ENCODE results near the gene IKBKE. TPM values are rescaled to one million over a fixed set of nuclear protein-coding genes. Genes with fewer than 3 reads are reported as not detected.

The IKBKE gene
- total RNA-seq, 1 donor from 2014 or later: 5.1 TPM

DNA sequence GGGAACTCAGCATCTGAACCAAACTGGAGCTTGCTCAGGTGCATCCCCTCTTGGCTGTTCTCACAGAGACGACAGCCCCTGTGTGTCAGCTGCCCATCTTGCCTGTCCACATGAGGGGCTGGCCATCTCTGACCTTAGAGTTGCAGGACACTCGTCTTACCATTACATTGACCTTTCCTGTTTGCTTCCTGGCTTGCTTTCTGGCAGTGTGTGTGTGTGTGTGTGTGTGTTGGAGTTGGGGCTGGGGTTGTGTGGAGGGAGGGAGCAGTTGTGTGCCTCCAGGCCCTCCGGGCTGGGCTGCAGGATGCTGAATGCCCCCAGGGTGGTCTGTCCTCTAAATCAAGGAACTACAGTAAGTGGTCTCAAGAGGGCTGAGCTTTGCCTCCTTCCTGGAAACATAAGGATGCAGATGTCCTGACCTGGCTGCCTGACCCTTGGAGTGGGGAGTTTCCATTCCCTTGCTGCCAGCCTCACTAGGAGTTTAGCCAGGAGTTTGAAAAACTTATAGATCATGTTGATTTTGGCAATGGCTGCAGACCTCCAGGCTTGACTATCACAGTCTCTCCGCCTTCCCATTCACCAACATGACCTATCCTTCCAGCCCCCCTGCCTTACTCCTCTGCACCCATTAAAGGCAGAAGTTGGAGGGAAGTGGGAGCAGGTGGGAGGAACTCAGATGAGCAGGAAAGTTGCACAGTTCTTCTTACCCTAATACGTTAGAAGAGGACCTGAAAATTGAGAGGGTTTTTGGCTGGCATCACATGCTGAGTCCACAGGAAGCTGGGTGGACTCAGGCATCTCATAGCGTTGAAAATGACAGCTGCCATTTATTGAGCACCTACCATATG lies 56.0 kb downstream of the IKBKE start:
- Mint-ChIP-seq H3K27me3 (no peaks in the 10 kb centered on the region), H3K4me1 (ENCODE audit: low read depth) (peaks cover 12% of the 10 kb centered on the region), H3K36me3 (ENCODE audit: insufficient read depth) (no peaks in the 10 kb centered on the region), H3K9me3 (ENCODE audit: low read depth) (no peaks in the 10 kb centered on the region), H3K4me3 (ENCODE audit: low read depth) (no peak overlapping the region), H3K27ac (no peak overlapping the region)
- TF ChIP-seq, protein P1, sequence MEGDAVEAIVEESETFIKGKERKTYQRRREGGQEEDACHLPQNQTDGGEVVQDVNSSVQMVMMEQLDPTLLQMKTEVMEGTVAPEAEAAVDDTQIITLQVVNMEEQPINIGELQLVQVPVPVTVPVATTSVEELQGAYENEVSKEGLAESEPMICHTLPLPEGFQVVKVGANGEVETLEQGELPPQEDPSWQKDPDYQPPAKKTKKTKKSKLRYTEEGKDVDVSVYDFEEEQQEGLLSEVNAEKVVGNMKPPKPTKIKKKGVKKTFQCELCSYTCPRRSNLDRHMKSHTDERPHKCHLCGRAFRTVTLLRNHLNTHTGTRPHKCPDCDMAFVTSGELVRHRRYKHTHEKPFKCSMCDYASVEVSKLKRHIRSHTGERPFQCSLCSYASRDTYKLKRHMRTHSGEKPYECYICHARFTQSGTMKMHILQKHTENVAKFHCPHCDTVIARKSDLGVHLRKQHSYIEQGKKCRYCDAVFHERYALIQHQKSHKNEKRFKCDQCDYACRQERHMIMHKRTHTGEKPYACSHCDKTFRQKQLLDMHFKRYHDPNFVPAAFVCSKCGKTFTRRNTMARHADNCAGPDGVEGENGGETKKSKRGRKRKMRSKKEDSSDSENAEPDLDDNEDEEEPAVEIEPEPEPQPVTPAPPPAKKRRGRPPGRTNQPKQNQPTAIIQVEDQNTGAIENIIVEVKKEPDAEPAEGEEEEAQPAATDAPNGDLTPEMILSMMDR (IDR thresholded peaks at IDR 0.05; ENCODE audit: unreplicated experiment): no peak
- DNase-seq (ENCODE audit: low spot score, unreplicated experiment): no peak

DNA sequence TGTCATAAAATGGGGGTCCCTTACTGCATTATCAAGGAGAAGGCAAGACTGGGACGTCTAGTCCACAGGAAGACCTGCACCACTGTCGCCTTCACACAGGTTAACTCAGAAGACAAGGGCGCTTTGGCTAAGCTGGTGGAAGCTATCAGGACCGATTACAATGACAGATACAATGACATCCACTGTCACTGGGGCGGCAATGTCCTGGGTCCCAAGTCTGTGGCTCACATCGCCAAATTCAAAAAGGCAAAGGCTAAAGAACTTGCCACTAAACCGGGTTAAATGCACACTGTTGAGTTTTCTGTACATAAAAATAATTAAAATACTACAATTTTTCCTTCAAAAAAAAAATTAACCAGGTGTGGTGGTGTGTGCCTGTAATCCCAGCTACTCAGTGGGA lies 59.1 kb downstream of the IKBKE start:
- H3K4me3 Mint-ChIP-seq (ENCODE audit: low read depth): no peak overlapping the region
- peaks cover 2% of the 10 kb centered on the region for H3K36me3 Mint-ChIP-seq (ENCODE audit: insufficient read depth)
- H3K4me1 Mint-ChIP-seq (ENCODE audit: low read depth): no peaks in the 10 kb centered on the region
- H3K9me3 Mint-ChIP-seq (ENCODE audit: low read depth): no peaks in the 10 kb centered on the region
- TF ChIP-seq, protein P1 (IDR thresholded peaks at IDR 0.05; ENCODE audit: unreplicated experiment): no peak
- H3K27me3 Mint-ChIP-seq: peaks cover 1% of the 10 kb centered on the region
- H3K27ac Mint-ChIP-seq: no peak overlapping the region
- DNase-seq (ENCODE audit: low spot score, unreplicated experiment): no peak

DNA sequence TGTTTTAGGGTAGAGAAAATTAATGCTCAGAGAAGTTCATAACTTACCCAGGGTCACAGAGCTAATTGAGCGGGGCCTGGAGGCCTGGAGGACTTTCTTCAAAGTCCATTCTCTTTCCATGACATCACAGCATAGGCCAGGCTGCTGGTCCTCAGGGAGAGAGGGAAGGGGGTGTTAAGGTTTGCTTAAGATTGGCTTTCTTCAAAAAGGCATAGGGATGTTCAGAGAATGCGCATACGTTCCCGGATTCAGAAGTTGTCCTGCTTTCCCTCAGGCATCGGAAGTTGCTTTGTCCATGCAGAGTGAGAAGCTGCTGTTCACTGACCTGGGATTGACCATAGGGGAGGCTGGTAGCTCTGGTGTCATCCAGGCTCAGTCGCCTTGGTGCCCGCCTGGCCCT lies 62.1 kb downstream of the IKBKE start:
- peaks cover 13% of the 10 kb centered on the region for H3K27me3 Mint-ChIP-seq
- no peaks in the 10 kb centered on the region for H3K4me1 Mint-ChIP-seq (ENCODE audit: low read depth)
- H3K9me3 Mint-ChIP-seq (ENCODE audit: low read depth): no peaks in the 10 kb centered on the region
- H3K36me3 Mint-ChIP-seq (ENCODE audit: insufficient read depth): peaks cover 2% of the 10 kb centered on the region
- H3K4me3 Mint-ChIP-seq (ENCODE audit: low read depth): no peak overlapping the region
- no peak for DNase-seq (ENCODE audit: low spot score, unreplicated experiment)
- TF ChIP-seq, protein P1 (IDR thresholded peaks at IDR 0.05; ENCODE audit: unreplicated experiment): no peak
- no peak overlapping the region for H3K27ac Mint-ChIP-seq

DNA sequence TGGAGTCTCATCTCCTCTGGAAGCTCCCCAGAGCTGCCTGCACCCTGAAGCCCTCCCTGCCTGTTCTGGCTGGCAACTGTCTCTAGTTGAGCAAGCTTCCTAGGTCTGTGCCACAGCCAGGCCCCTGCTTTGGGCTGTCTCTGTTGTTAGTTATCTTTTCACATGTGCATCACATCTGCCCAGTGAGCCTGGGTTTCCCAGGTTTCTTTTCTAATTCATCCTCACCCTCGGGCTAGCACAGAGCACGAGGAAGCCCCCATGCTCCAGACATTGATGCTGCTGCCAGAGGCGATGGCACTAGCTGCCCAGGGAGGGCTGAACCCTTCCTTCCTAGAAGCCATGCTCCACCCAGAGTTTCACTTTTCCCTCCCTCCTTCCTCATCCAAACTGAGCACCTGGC lies 64.3 kb downstream of the IKBKE start:
- TF ChIP-seq, protein P1 (IDR thresholded peaks at IDR 0.05; ENCODE audit: unreplicated experiment): no peak
- H3K9me3 Mint-ChIP-seq (ENCODE audit: low read depth): no peaks in the 10 kb centered on the region
- peaks cover 2% of the 10 kb centered on the region for H3K36me3 Mint-ChIP-seq (ENCODE audit: insufficient read depth)
- no peak overlapping the region for H3K27ac Mint-ChIP-seq
- H3K27me3 Mint-ChIP-seq: peaks cover 13% of the 10 kb centered on the region
- H3K4me1 Mint-ChIP-seq (ENCODE audit: low read depth): no peaks in the 10 kb centered on the region
- no peak for DNase-seq (ENCODE audit: low spot score, unreplicated experiment)
- H3K4me3 Mint-ChIP-seq (ENCODE audit: low read depth): no peak overlapping the region

DNA sequence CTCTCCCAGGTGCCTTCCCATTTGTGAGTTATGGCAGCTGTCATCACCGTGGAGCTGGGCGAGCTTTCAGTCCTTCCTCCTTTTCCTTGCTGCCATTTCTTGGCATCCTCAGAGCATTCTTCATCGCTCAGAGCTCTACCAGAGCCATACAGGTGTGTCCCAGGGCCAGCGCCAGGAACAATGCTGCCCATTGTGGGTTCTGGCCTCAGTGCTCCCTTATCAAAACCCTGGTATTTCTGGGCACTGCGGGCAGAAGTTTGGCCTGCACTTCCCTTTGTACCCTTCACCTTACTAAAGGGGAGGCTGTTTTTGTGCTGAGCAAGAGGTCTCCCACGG lies 65.5 kb downstream of the IKBKE start:
- Mint-ChIP-seq H3K4me1 (ENCODE audit: low read depth) (no peaks in the 10 kb centered on the region), H3K27me3 (peaks cover 13% of the 10 kb centered on the region), H3K4me3 (ENCODE audit: low read depth) (no peak overlapping the region), H3K36me3 (ENCODE audit: insufficient read depth) (peaks cover 2% of the 10 kb centered on the region), H3K9me3 (ENCODE audit: low read depth) (no peaks in the 10 kb centered on the region), H3K27ac (no peak overlapping the region)
- TF ChIP-seq, protein P1 (IDR thresholded peaks at IDR 0.05; ENCODE audit: unreplicated experiment): no peak
- no peak for DNase-seq (ENCODE audit: low spot score, unreplicated experiment)
